Activated T-helper 2 cell treated with anti-CD3 and anti-CD28 coated beads, Interferon-gamma antibody, Interleukin-2, Interleukin-4, amounts not matched to agents 10 μg/mL and 5 μg/mL and 100 μg/mL, durations not matched to agents 14 hours and 24 hours and 36 hours (primary cell): ENCODE data around the gene SLC25A1. TPM values are rescaled to one million over a fixed set of nuclear protein-coding genes. Genes with fewer than 3 reads are reported as not detected.
A peak's percentile ranks its signal among the peaks of the same experiment; 100 is the strongest.

Experiments
- DNase-seq: peaks from one replicate; pipeline ENCODE4 v3.0.0; 2021; ENCODE audit warnings: low spot score
- H3K27ac Mint-ChIP-seq: one replicate; pipeline ENCODE4 v1.8.0; 2021; ENCODE audit warnings: mixed read lengths
- H3K27me3 Mint-ChIP-seq: one replicate; pipeline ENCODE4 v1.8.0; 2021; ENCODE audit warnings: low read depth, mixed read lengths
- H3K36me3 Mint-ChIP-seq: one replicate; pipeline ENCODE4 v1.8.0; 2021; ENCODE audit warnings: low read depth, mixed read lengths
- H3K4me1 Mint-ChIP-seq: one replicate; pipeline ENCODE4 v1.8.0; 2021; ENCODE audit warnings: low read depth, mixed read lengths
- H3K4me3 Mint-ChIP-seq: one replicate; pipeline ENCODE4 v1.8.0; 2021; ENCODE audit warnings: low read depth, mild to moderate bottlenecking, moderate library complexity, mixed read lengths
- H3K9me3 Mint-ChIP-seq: one replicate; pipeline ENCODE4 v1.8.0; 2021; ENCODE audit warnings: mixed read lengths
- intact Hi-C: fragments of 100-400 bp; cut with micrococcal nuclease; formaldehyde crosslinking; loops from one replicate; pipeline ENCODE4 v1.15.1; 2023
- total RNA-seq: library from RNA; stranded (reverse); gene quantifications from 2 replicates; pipeline ENCODE4 v1.2.3, GENCODE V29; 2022

The SLC25A1 gene
- 52.0 and 53.1 TPM in 2 replicates for total RNA-seq

DNA sequence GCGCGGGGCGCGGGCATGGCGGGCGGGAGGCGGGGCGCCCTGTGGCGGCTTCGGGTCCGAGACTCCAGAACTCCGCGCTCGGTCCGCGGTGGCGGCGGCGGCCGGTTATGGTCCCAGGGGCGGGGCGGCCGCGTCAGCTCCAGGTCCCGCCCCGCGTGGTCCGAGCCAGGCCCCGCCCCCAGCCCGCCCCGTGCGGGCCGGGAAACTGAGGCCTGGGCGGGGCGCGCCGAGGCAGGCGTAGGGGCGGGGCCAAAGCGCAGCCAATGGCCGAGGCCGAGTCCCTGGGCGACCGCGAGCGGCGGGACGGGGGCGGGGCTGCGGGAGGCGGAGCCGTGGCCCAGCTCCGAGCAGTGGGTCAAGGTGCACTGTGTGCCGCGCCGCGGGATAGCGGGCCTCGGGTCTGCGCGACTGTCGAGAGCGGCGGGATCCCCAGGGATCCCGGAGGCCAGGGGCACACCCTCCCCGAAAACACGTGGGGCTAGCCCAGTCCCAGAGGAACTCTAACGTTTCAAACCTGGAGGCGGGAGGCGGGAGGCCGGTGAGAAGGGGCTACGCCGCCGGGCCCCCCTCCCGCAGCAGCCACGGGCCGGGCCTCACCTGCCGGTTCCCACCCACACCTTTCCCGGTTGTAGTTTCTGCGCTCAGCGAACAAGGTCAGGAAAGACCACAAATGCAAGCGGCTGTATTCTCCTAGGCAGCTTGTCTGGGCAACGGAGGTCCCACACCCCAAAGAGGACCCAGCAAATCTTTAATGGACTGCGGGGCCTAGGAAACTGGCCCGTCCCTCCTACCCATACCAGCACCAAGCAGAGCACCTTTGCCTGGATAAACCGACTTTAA, at the start of gene SLC25A1:
SLC25A1 (minus strand) TSS at position 80 of the 840 bp plus-strand sequence; CDS start at position 17, 63 bp downstream.
- peak within 1 kb of the TSS; percentile 58 for H3K27ac Mint-ChIP-seq
- peak; percentile 82 for DNase-seq
- H3K4me1 Mint-ChIP-seq, result peaks cover 18% of the 10 kb centered on the region
- intact Hi-C loops, result loop anchor here (2.0 kb wide), 3 partner anchors 34 to 300 kb away; partner anchors contain the start of genes CDC45, CLTCL1, ESS2 and UFD1
- H3K27me3 Mint-ChIP-seq, result no peaks in the 10 kb centered on the region
- H3K4me3 Mint-ChIP-seq, result peak within 1 kb of the TSS; percentile 79
- H3K36me3 Mint-ChIP-seq, result peaks cover 6% of the 10 kb centered on the region
- H3K9me3 Mint-ChIP-seq, result no peaks in the 10 kb centered on the region

DNA sequence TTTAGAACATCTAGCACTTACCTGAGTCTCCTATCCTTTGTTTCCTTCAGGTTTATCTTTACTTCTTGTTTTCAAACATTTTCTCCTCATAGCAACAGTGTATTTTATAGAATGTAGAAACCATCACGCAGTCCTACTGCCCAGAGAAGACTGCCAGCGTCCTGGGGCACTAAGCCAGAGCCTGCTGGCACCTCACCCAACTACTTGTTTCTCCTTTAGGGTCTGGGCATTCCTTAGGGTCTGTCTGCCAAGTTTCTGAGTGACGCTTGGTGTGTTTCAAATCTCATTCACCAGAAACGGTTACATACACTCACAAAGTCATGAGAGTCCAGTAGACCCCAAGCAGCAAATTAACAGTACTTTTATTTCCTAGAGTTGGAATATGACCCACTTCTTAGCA, 49.6 kb upstream of the SLC25A1 start:
- H3K4me3 Mint-ChIP-seq, result no peak overlapping the region
- no peaks in the 10 kb centered on the region for H3K9me3 Mint-ChIP-seq
- H3K27ac Mint-ChIP-seq, result no peak overlapping the region
- peaks cover 8% of the 10 kb centered on the region for H3K27me3 Mint-ChIP-seq
- H3K4me1 Mint-ChIP-seq, result no peaks in the 10 kb centered on the region
- H3K36me3 Mint-ChIP-seq, result no peaks in the 10 kb centered on the region
- intact Hi-C loops, result no loop called here
- no peak for DNase-seq

DNA sequence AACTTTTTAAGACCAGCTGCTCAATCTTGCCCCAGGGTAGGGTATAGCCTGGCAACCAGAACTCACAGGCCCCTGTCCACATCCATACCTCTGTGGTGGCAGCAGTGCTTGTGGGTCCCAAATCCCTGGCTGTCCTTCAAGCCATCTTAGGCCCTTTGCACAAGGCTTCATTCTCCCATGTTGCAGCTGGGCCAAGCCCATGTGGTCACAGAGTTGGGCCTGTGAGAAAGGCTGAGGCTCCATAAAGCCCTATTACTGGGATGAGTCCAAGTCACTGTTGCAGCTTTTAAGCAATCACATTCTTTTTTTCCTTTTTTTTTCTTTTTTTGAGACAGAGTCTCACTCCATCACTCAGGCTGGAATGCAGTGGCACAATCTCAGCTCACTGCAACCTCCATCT, 47.9 kb upstream of the SLC25A1 start:
- Mint-ChIP-seq H3K36me3 (no peaks in the 10 kb centered on the region), H3K27me3 (no peaks in the 10 kb centered on the region), H3K4me3 (no peak overlapping the region), H3K4me1 (no peaks in the 10 kb centered on the region), H3K27ac (no peak overlapping the region), H3K9me3 (no peaks in the 10 kb centered on the region)
- no peak for DNase-seq
- intact Hi-C loops, result no loop called here

DNA sequence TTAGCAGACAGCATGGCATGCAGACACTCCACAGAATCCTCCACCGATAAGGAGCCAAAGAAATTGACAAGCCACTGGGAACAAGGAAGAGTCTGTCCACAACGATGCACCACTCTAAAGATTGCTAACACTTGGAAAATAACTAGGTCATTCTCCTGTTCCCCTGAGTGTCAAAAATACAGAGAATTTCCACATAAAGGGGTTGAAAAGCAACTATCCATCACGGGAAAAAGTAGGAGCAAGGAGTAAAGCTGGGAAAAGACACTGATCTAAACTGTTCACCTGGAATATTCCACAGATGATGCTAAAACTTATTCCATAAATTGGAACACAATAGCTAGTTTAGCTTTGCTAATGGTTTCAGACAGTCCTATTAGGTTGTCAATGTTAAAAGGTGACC, 47.0 kb upstream of the SLC25A1 start:
- no peak overlapping the region for H3K27ac Mint-ChIP-seq
- no peak for DNase-seq
- H3K4me1 Mint-ChIP-seq, result no peaks in the 10 kb centered on the region
- no peaks in the 10 kb centered on the region for H3K27me3 Mint-ChIP-seq
- H3K4me3 Mint-ChIP-seq, result no peak overlapping the region
- intact Hi-C loops, result no loop called here
- no peaks in the 10 kb centered on the region for H3K36me3 Mint-ChIP-seq
- H3K9me3 Mint-ChIP-seq, result no peaks in the 10 kb centered on the region

DNA sequence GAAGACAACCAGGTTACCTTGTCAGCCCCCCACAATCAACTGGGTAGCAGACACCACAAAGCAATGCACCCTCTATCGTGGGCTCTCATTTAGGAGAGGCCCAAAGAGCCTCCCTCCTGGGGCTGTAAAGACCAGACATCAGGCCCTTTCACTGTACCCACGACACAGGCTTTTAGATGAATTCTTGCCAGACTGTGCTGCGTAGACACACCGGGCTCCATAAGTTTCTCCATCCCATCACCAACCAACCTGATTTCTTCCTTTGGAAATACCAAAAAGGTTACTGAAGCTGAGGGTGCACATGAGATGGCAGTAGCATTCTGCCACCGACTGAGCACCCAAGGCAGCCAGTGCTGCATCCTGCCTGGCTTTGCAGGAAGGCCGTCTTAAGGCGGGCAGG, 46.4 kb upstream of the SLC25A1 start:
- Mint-ChIP-seq H3K27me3 (no peaks in the 10 kb centered on the region), H3K4me3 (no peak overlapping the region), H3K9me3 (no peaks in the 10 kb centered on the region), H3K4me1 (no peaks in the 10 kb centered on the region), H3K27ac (no peak overlapping the region), H3K36me3 (no peaks in the 10 kb centered on the region)
- DNase-seq, result no peak
- intact Hi-C loops, result no loop called here

DNA sequence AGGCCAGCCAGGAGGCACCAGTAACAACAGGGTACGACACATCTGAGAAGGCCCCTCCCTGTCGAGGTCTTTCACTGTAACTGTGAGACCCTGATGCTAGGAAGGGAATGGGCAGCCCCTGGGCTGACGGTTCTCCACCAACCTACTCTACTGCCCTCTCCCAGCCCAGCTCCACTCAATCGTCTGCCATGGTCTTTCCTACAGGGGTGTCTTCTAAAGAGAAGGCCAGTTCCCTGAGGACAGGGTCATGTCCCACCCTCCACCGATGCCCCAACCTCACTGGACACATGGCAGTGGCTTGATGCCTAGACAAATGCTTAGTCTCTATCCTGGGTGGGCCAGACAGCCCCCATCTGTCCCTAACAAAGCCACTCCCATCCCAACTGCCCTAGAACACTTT, 46.0 kb upstream of the SLC25A1 start:
- Mint-ChIP-seq H3K27ac (no peak overlapping the region), H3K4me1 (no peaks in the 10 kb centered on the region), H3K9me3 (no peaks in the 10 kb centered on the region), H3K27me3 (no peaks in the 10 kb centered on the region), H3K4me3 (no peak overlapping the region), H3K36me3 (no peaks in the 10 kb centered on the region)
- intact Hi-C loops, result no loop called here
- DNase-seq, result no peak

DNA sequence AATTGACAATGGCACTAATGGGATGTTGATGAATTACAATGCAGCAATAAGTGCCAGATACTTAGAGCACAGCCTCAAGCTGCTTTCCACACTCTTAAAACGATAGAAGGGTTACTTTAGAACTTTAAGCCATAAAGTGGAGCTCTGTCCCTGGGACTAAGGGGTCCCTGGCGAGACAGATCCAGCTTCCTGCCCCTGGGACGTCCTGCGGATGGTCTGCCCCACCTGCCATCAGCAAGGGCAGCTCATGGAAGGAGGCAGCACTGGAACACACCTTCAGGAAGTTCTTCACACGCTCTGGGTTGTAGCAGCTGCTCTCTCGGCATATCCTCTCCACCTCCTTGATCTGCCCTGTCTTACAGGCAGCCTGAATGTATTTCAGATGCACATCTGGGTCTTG, 45.1 kb upstream of the SLC25A1 start:
- DNase-seq, result no peak
- Mint-ChIP-seq H3K4me1 (no peaks in the 10 kb centered on the region), H3K4me3 (no peak overlapping the region), H3K27ac (no peak overlapping the region), H3K9me3 (no peaks in the 10 kb centered on the region), H3K36me3 (no peaks in the 10 kb centered on the region), H3K27me3 (no peaks in the 10 kb centered on the region)
- intact Hi-C loops, result no loop called here

DNA sequence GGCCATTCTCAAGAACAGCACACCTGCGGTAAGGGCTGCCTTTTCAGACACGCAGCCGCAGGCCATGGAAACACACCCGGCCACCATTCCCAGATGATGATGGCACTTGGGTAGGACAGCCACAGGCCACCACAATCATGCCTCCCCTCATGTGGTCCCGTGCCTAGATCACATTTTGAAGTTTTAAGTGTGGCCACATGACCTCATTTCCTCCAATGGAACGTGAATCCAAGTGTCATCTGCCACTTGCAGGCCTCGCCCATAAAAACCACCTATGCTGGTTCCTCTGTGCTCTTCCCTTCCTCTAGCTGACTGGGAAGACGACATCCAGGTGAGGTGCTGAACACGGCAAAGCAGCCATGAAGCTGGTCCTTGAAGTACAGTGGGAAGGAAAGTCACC, 44.6 kb upstream of the SLC25A1 start:
- H3K9me3 Mint-ChIP-seq, result no peaks in the 10 kb centered on the region
- intact Hi-C loops, result no loop called here
- H3K4me3 Mint-ChIP-seq, result no peak overlapping the region
- H3K4me1 Mint-ChIP-seq, result no peaks in the 10 kb centered on the region
- DNase-seq, result no peak
- no peak overlapping the region for H3K27ac Mint-ChIP-seq
- no peaks in the 10 kb centered on the region for H3K36me3 Mint-ChIP-seq
- H3K27me3 Mint-ChIP-seq, result no peaks in the 10 kb centered on the region

DNA sequence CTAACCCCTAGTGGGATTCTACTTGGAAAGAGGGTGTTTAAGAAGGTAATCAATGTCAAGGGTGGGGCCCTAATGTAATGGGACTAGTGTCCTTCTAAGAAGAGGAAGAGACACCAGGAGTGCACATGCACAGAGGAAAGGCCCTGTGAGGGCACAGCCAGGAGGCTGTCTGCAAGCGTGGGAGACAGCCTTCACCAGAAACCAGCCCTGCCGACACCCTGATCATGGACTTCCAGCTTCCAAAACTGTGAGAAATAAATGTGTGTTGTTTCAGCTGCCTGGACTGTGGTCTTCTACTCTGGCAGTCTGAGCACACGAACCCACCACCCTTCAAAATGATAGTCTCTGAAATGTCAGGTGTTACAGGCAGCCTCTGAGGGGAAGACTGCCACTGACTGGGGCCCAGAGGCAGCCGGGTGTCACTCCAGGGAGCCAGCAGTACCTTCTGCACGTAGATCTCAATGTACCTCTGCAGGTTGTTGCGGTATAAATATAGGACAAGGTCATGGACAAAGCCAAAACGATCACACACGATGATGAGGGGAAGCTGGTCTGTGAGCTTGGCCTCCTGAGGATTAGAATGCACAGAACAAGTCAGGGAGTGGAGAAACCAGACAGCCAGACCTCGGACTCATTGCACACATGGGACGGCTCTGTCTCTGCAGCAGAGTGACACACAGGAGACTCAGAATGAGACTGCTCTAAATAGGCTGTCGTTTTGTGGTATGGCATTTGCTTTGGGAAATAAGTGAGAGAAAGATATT, 43.9 kb upstream of the SLC25A1 start:
- DNase-seq, result no peak
- Mint-ChIP-seq H3K9me3 (no peaks in the 10 kb centered on the region), H3K4me1 (peaks cover 3% of the 10 kb centered on the region), H3K36me3 (no peaks in the 10 kb centered on the region), H3K4me3 (no peak overlapping the region), H3K27ac (no peak overlapping the region), H3K27me3 (no peaks in the 10 kb centered on the region)
- intact Hi-C loops, result no loop called here

DNA sequence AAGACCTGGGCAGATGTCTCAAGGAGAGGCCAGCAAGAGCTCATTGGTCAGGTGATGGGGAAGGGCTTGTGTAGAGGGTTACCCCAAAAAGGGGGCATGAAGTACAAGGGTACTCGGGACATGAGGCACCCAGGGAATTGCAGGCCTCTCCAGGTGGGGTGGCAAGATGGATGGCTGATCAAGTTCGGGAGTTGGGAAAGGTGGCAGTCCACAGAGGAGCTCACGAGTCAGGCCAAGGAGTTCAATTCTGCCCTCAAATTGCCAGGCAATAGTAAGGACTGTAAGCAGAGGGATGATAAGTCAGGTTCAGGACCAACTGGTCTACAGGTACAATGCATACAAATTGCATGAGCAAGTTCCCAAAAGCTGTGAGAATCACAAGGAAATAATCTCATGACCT, 42.3 kb upstream of the SLC25A1 start:
- Mint-ChIP-seq H3K27me3 (no peaks in the 10 kb centered on the region), H3K36me3 (no peaks in the 10 kb centered on the region), H3K4me1 (peaks cover 3% of the 10 kb centered on the region), H3K27ac (no peak overlapping the region), H3K4me3 (no peak overlapping the region), H3K9me3 (no peaks in the 10 kb centered on the region)
- intact Hi-C loops, result no loop called here
- DNase-seq, result no peak

DNA sequence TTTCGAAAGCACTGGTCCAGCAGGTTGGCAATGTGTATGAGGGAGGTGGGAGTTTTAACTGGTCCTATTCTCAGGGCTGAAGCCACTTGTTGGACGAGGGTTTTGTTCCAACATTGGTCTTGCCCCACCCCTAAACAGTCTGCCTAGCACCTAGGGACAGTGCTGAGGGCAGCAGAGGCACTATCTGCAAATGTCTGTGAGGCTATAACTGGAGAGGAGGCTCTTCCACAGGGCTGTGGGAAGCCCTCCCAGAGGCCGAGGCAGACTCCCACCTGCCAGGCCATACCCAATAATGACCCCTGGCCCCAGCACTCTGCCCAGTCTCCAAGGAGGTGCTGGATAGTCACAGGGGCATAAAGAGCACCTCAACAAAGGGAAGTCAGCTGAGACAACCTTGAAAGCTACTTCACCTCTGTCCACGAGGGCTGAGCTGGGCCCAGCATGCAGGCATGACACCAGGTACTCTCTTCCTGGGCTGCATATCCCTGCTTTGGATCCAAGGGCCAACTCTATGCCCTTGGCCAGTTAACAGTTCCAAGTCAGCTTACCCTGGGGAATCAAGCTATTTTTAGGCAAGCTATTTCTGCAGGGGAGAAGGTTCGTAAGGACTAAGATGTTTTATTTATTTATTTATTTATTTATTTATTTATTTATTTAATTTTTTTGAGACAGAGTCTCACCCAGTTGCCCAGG, 40.2 kb upstream of the SLC25A1 start:
- Mint-ChIP-seq H3K36me3 (no peaks in the 10 kb centered on the region), H3K27ac (no peak overlapping the region), H3K4me1 (peaks cover 3% of the 10 kb centered on the region), H3K9me3 (no peaks in the 10 kb centered on the region), H3K27me3 (no peaks in the 10 kb centered on the region), H3K4me3 (no peak overlapping the region)
- no peak for DNase-seq
- intact Hi-C loops, result no loop called here

DNA sequence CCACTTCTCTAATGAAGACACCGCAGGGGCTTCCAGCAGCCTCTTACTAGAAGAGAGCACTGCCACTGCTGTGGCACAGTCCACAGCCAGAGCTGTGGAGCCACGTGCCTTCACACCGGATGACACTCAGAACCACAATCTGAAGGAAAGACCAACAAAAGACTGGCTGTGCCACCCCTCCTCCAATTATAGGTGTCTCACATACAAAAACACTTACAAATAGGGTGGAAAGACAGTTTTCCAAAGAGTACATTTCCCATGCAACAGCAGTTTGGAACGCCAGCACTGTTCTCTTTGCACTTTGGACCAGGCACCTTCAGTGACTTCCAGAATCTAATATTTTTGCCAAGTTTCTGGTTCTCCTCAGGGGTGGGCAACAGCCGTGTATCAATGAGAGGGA, 38.0 kb upstream of the SLC25A1 start:
- Mint-ChIP-seq H3K9me3 (no peaks in the 10 kb centered on the region), H3K4me1 (peaks cover 3% of the 10 kb centered on the region), H3K36me3 (no peaks in the 10 kb centered on the region), H3K27ac (no peak overlapping the region), H3K4me3 (no peak overlapping the region), H3K27me3 (peaks cover 6% of the 10 kb centered on the region)
- intact Hi-C loops, result no loop called here
- no peak for DNase-seq

DNA sequence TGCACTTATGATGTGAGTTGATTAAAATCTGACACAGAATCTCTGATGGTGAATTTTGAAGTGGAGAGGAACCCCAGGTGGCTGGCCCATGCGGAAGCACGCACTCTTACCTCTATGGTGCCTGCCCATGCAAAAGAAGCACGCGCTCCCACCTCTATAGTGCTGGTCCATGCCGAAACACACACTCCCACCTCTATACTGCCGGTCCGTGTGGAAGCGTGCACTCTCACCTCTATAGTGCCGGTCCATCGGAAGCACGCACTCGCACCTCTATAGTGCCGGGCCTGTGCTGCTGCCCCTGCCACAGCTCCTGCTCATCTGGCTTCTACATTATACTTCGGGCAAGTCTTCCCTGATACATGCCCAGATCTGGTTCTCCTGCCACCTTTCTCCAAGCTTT, 36.8 kb upstream of the SLC25A1 start:
- H3K27ac Mint-ChIP-seq, result no peak overlapping the region
- no peak overlapping the region for H3K4me3 Mint-ChIP-seq
- intact Hi-C loops, result no loop called here
- no peaks in the 10 kb centered on the region for H3K36me3 Mint-ChIP-seq
- DNase-seq, result no peak
- no peaks in the 10 kb centered on the region for H3K9me3 Mint-ChIP-seq
- peaks cover 3% of the 10 kb centered on the region for H3K4me1 Mint-ChIP-seq
- peaks cover 10% of the 10 kb centered on the region for H3K27me3 Mint-ChIP-seq
